Activated T-helper 1 cell treated with anti-CD3 and anti-CD28 coated beads, Interleukin-2, amount 50 U/mL, for 16 hours (primary cell): ENCODE measurements around the gene CAMTA1.

Source experiments
- DNase-seq, 2 donors: peaks; one replicate each; pipeline ENCODE4 v3.0.0-alpha.2; 2020; ENCODE audit warnings: low read depth in 1 of 2, low spot score in 1 of 2

Gene CAMTA1

GRCh38 chr1:7503691-7504437, 718.6 kb downstream of the CAMTA1 start:
- DNase-seq = no peak

GRCh38 chr1:7504438-7504720, 719.1 kb downstream of the CAMTA1 start:
- DNase-seq = no peak

DNA sequence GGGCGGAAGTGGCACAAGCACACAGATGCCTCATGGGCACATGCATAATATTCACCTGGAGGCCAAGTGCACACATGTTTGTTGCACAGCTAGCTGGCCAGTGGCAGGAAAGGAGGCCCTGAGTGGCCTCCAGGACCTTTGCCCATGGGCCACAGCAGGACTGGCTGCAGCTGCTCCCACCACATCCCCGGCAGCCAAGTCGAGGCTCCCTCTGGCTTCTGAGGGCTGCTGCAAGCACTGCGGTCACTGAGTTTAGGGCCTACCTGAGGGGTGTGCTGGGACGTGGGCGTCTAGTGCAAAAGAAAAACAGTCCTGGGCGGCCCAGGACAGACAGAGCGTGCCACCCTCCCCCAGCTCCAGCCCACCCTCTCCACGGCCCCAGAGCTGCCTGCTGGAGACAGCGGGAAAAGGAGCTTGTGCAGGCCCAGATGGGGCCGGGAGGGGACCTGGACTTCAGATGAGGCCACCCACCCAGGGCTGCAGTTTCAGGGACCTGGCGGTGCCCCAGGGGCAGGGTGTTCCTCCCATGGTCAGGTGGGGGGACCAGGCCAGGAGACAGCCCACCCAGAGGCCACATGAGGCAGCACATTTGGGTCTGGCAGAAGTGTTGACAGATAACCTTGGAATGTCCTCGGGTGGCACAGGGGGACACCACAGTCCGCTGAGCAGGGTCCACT, 720.0 kb downstream of the CAMTA1 start:
- DNase-seq = no peak

- DNase-seq = no peak
Observed at GRCh38 chr1:7505771-7506453, 720.7 kb downstream of the CAMTA1 start.

DNA sequence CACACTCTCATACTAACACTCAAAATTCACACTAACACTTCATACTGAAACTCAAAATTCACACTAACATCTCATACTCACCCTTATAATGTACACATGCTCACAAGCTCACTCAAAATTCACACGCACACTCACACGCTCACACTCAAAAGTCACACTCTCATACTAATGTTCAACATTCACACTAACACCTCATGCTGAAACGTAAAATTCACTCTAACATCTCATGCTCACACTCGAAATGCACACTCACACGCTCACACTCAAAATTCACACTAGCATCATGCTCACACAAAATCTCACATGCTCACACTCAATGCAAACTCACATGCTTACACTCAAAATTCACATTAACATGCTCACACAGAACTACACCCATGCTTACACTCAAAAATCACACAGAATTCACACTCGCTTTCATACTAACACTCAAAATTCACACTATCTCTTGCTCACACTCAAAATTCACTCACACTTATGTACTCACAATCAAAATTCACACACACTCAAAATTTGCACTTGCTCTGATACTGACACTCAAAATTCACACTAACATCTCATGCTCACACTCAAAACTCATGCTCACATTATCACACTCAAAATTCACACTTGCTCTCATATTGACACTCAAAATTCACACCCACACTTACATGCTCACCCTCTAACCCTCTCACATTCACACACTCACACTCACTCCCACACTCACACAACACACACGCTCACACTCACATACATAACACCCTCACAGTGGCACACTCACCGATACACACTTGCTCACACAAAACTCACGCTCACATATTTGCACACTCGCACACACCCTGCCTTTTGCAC, 721.4 kb downstream of the CAMTA1 start:
- DNase-seq = no peak

DNA sequence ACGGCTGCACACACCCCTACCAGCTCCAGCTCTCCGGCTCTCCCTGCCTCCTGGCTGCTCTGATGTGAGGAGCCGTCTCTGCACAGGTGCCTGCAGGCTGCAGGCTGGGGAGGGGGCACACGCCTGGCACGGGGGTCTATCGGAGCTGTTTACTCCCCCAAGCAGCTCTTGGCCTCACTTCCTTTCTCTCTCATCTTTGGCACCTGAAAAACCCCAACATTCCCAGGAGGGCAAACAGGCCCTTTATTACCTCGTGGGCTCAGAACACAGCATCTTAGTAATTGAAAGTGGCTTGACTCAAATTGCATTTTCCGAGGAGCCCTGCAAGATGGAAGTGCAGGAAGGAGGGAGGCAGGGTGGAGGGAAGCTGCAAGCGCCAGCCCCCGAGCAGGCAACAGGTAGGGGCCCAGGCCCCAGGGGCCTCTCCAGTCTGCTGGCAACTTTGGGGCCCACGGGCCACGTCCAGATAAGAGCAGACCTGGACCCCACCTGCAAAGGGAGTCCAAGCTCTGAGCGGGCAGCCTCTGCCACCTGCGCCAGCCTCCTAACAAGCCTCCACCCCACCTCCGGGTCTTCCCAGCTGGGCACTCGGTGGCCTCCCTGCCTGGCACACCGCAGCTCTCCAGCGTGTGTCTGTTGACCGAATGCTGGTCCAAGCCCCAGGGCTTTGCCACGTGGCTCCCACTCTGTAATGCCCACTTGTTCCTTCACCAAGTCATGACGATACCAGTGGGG, 722.2 kb downstream of the CAMTA1 start:
- DNase-seq = no peak

DNA sequence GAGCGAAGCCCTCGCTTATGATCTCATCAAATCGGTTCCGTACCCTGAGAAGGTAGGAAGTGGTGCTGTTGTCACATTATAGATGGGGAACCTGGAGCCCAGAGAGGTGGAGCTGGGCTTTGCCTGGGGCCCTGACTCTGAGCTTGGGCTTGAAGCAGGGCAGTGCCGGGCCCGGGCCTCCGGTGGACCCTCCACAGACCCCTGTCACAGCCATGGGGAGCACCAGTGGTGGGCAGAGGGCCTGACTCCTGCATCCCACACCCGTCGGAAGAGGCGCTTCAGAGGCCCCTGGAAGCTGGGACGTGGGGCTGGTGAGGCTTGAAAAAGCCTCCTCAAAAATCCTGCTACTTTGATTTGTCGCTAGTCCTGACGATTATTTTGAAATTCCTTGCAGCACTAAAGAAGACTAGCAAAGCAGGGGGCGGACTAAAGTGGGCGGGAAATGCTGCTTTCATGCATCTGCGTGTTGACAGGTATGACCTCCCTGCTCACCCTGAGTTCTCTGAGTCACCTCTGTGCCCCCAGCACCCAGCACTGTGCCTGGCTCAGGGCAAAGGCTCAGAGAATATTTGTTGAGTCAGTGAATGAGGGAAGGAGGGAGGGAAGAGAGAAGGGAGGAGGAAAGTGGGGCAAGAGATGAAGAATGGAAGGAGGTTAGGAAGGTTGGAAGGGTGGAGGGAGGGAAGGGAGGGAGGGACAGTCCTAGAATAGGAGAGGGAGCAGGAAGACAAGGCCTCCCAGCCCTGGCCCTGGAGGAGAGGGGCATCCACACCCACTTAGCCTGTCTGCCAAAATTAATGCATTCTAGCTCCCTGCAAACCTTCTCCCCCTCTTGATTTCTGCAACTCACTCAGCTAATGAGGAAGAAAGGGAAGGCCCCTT, 723.0 kb downstream of the CAMTA1 start:
- DNase-seq = no peak

DNA sequence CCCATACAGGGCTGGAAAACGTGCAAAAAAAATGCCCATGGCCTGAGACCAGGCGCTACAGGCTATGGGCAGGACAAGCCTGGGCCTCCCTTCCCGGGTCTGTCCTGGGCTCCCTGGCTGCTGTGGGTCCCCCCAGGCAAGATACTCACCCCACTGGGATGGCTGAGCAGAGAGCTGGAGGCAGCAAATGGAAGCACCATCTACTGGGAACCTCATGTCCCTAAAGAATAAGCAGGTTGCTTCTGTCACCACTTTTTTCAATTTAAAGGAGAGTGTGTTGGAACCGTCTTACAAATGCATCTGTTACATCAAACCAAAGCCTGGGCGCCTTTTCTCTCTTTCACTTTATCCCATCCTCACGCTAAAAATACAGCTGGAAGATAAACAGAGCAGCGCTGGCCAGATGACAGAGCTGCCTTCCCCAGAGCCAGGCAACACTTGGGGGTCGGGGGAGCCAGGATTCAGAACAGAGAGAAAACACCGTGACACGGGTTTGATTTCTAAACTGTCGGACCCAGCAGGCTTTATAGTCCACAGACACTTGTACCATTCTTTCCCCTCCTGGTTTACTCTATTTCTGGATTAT, 723.8 kb downstream of the CAMTA1 start:
- no peak for DNase-seq

GRCh38 chr1:7509598-7509997, 724.3 kb downstream of the CAMTA1 start:
- DNase-seq = no peak

GRCh38 chr1:7510389-7510931, 725.2 kb downstream of the CAMTA1 start:
- no peak for DNase-seq

DNA sequence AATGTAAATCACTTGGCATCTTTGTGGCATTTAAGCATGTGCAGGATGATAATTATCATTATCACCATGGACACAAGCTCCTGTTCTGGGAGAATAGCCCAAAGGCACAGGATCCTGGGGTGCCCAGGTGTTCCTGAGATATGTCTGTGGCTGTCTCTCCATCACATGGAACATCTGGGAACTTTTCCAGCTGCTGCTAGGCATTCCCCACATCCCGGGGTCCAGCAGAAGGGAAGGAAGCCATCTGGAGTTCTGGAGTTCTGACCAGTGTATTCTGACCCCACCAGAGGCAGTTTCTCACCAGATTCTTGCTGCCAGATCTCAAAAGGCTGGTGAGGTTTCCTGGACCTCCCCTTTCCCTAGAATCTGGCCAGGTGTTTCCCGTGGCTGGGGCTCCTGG, 726.1 kb downstream of the CAMTA1 start:
- DNase-seq = no peak

- no peak for DNase-seq
Observed at GRCh38 chr1:7513081-7513480, 727.8 kb downstream of the CAMTA1 start.

- no peak for DNase-seq
Observed at GRCh38 chr1:7515175-7515574, 729.9 kb downstream of the CAMTA1 start.

GRCh38 chr1:7515904-7516303, 730.6 kb downstream of the CAMTA1 start:
- no peak for DNase-seq

DNA sequence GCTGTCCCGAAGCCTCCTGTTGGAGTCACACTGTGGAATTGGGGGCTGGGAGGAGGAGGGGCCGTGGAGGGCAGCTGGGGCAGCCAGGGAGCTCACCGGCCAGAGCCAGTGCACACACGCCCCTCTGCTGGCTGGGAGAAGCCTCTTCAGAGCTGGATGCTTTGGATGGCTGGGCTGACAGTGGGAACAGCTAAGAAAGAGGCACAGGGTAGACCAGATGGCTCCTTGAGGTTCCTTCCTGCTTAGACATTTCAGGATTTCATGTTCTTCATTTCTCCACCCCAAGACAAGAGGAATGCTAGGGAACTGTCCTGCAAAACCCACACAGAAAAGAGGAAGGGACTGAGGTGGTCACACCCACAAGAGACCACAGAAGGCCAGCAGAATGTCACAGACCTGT, 731.1 kb downstream of the CAMTA1 start:
- no peak for DNase-seq

- DNase-seq = no peak
Observed at GRCh38 chr1:7516929-7517328, 731.7 kb downstream of the CAMTA1 start.

- DNase-seq = no peak
Observed at GRCh38 chr1:7517611-7518330, 732.5 kb downstream of the CAMTA1 start.

DNA sequence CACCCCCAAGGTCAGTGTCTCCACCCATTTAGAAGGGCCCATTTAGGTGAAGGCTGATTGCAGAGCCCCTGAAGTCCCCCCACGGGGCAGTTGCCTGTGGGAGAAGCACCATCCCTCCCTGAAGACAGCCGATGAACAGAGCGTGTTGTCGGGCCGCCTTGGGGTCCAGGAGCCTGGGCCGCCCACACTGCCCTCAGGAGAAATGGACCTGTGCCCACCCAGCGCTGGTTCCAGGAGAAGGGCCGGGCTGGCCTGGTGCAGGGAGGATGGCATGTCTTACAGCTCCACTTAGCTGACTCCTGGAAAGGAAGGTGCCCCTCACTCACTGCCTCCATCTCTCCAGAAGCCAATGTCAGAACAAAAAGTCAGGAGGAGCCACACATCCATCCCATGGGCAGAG, 733.2 kb downstream of the CAMTA1 start:
- no peak for DNase-seq
